Smooth muscle cell (in vitro differentiated cells): ENCODE results near the gene THEM5. TPM values are rescaled to one million over a fixed set of nuclear protein-coding genes. Genes with fewer than 3 reads are reported as not detected.
"Not testable (repeated sequence)": the region's sequence is repeated elsewhere in the genome, so short reads cannot be mapped to it uniquely, and the experiment has no call there.

Source experiments
- DNase-seq: peaks from one replicate; lab custom pipeline; 2025; ENCODE audit not compliant: unreplicated experiment; lab: John Stamatoyannopoulos, UW
- H2AFZ ChIP-seq: fragments of 200-600 bp; sonication (generic); 2 replicates; pipeline ENCODE4 v1.6.0; 2016; ENCODE audit warnings: antibody characterized with exemption, low read depth, mild to moderate bottlenecking
- H3F3A ChIP-seq: fragments of 200-600 bp; sonication (generic); 2 replicates; pipeline ENCODE4 v1.6.0; 2017; ENCODE audit warnings: antibody characterized with exemption, low read depth
- H3K27ac ChIP-seq: fragments of 200-600 bp; sonication (generic); 2 replicates; pipeline ENCODE4 v1.5.1; 2016; ENCODE audit warnings: low read depth, mild to moderate bottlenecking
- H3K27me3 ChIP-seq: fragments of 200-600 bp; sonication (generic); 2 replicates; pipeline ENCODE4 v1.6.1; 2016; ENCODE audit warnings: low read depth, mild to moderate bottlenecking
- H3K36me3 ChIP-seq: fragments of 200-600 bp; sonication (generic); 2 replicates; pipeline ENCODE4 v1.5.1; 2016; ENCODE audit warnings: low read depth
- H3K4me1 ChIP-seq: fragments of 200-600 bp; sonication (generic); 2 replicates; pipeline ENCODE4 v1.5.1; 2016; ENCODE audit warnings: low read depth
- H3K4me2 ChIP-seq: fragments of 200-600 bp; sonication (generic); 2 replicates; pipeline ENCODE4 v1.6.0; 2016; ENCODE audit warnings: mild to moderate bottlenecking
- H3K4me3 ChIP-seq: fragments of 200-600 bp; sonication (generic); 2 replicates; pipeline ENCODE4 v1.5.1; 2016; ENCODE audit warnings: mild to moderate bottlenecking
- H3K79me2 ChIP-seq: fragments of 200-600 bp; sonication (generic); 2 replicates; pipeline ENCODE4 v1.6.0; 2016; ENCODE audit warnings: low read depth, mild to moderate bottlenecking
- H3K9ac ChIP-seq: fragments of 200-600 bp; sonication (generic); 2 replicates; pipeline ENCODE4 v1.6.0; 2016; ENCODE audit warnings: low read depth
- H3K9me3 ChIP-seq: fragments of 200-600 bp; sonication (generic); replicated peaks from 2 replicates; pipeline ENCODE4 v1.5.1; 2016; ENCODE audit warnings: low read depth
- H4K20me1 ChIP-seq: fragments of 200-600 bp; sonication (generic); 2 replicates; pipeline ENCODE4 v1.6.0; 2016; ENCODE audit warnings: low read depth
- CTCF ChIP-seq: fragments of 200-600 bp; sonication (generic); IDR thresholded peaks from 2 replicates; pipeline ENCODE4 v1.5.1; 2017; ENCODE audit warnings: borderline replicate concordance, mild to moderate bottlenecking, antibody characterized with exemption; ENCODE audit not compliant: insufficient read depth, poor library complexity, severe bottlenecking
- WGBS: methylation state at CpG from one replicate; pipeline ENCODE4 v1.1.7; 2016; ENCODE audit warnings: low lambda C conversion rate; 5-methylcytosine and 5-hydroxymethylcytosine counted together
- polyA plus RNA-seq: library from polyadenylated mRNA; unstranded; fragments of >200 nt; fragmentation: Nextera tagmentation; extraction: Ambion mirVana; gene quantifications from 2 replicates; pipeline ENCODE4 v1.2.1, GENCODE V29; 2016
- total RNA-seq: library from RNA; depleted of rRNA; stranded (reverse); fragments of >200 nt; gene quantifications from 2 replicates; pipeline ENCODE4 v1.2.3, GENCODE V29; 2014

Gene THEM5
- total and polyA plus RNA-seq, 2 experiments from 2014 or later = 0.76 to 1.0 TPM

GRCh38 chr1:151855933-151856332 is 2.4 kb upstream of the THEM5 start:
- no peaks in the 10 kb centered on the region for H3K4me1 ChIP-seq
- H3K27me3 ChIP-seq = no peaks in the 10 kb centered on the region
- H3K27ac ChIP-seq = peak overlapping the region; percentile 49
- H3K4me2 ChIP-seq = peak overlapping the region; percentile 42
- H3F3A ChIP-seq = no peaks in the 10 kb centered on the region
- no peak overlapping the region for H3K9ac ChIP-seq
- TF ChIP-seq CTCF = no peak
- H3K79me2 ChIP-seq = no peaks in the 10 kb centered on the region
- H3K4me3 ChIP-seq = no peak overlapping the region
- peak overlapping the region; percentile 41 for H2AFZ ChIP-seq
- H3K36me3 ChIP-seq = no peaks in the 10 kb centered on the region
- no peaks in the 10 kb centered on the region for H4K20me1 ChIP-seq
- H3K9me3 ChIP-seq = no peaks in the 10 kb centered on the region
- no peak for DNase-seq
- 4% methylated on average over 4 of the region's 4 CpGs for WGBS

GRCh38 chr1:151855516-151855915 is 2.0 kb upstream of the THEM5 start:
- Histone ChIP-seq H3K4me2 (peak overlapping the region; percentile 42), H3K27ac (peak overlapping the region; percentile 49), H2AFZ (peak overlapping the region; percentile 41)
- H3K9me3 ChIP-seq, H3F3A ChIP-seq, H3K79me2 ChIP-seq, H3K27me3 ChIP-seq, H3K4me3 ChIP-seq, H4K20me1 ChIP-seq, DNase-seq, H3K4me1 ChIP-seq, H3K9ac ChIP-seq, H3K36me3 ChIP-seq: not testable (repeated sequence)
- WGBS = 42% methylated on average over 8 of the region's 8 CpGs

GRCh38 chr1:151854658-151855057 is 1.1 kb upstream of the THEM5 start:
- H3K27me3 ChIP-seq = no peaks in the 10 kb centered on the region
- WGBS = 89% methylated on average over 7 of the region's 7 CpGs
- no peaks in the 10 kb centered on the region for H3F3A ChIP-seq
- H3K4me1 ChIP-seq = no peaks in the 10 kb centered on the region
- no peak for DNase-seq
- no peaks in the 10 kb centered on the region for H4K20me1 ChIP-seq
- no peaks in the 10 kb centered on the region for H3K9me3 ChIP-seq
- no peak overlapping the region for H3K9ac ChIP-seq
- H3K79me2 ChIP-seq = no peaks in the 10 kb centered on the region
- H2AFZ ChIP-seq = no peak overlapping the region
- H3K36me3 ChIP-seq = no peaks in the 10 kb centered on the region
- no peak overlapping the region for H3K4me3 ChIP-seq
- H3K4me2 ChIP-seq = no peak overlapping the region
- no peak overlapping the region for H3K27ac ChIP-seq
- no peak for TF ChIP-seq CTCF

- Histone ChIP-seq H3K79me2 (no peaks in the 10 kb centered on the region), H3K27me3 (no peaks in the 10 kb centered on the region), H3K9ac (no peak overlapping the region), H3K4me1 (no peaks in the 10 kb centered on the region), H3K36me3 (no peaks in the 10 kb centered on the region), H3K27ac (no peak overlapping the region), H2AFZ (no peak overlapping the region), H3K4me3 (no peak overlapping the region), H3K9me3 (no peaks in the 10 kb centered on the region), H3F3A (no peaks in the 10 kb centered on the region), H3K4me2 (no peak overlapping the region), H4K20me1 (no peaks in the 10 kb centered on the region)
- 96% methylated on average over 4 of the region's 4 CpGs for WGBS
- no peak for DNase-seq
- no peak for TF ChIP-seq CTCF
These were observed 779 bp downstream of the THEM5 start for GRCh38 chr1:151852733-151853132.
